Hepatocyte (in vitro differentiated cells): Measurements from ENCODE around the gene MICB.

Experiments
- EZH2 ChIP-seq: fragments of 200-600 bp; sonication (generic); IDR thresholded peaks from 2 replicates; pipeline ENCODE4 v1.6.1; 2016; ENCODE audit warnings: antibody characterized with exemption, mild to moderate bottlenecking, borderline replicate concordance
- TF ChIP-seq, protein P1 (sequence below): fragments of 200-600 bp; sonication (generic); IDR thresholded peaks from 2 replicates; pipeline ENCODE4 v1.5.1; 2016; ENCODE audit warnings: antibody characterized with exemption, mild to moderate bottlenecking; ENCODE audit not compliant: poor library complexity

- TF ChIP-seq, protein P1, sequence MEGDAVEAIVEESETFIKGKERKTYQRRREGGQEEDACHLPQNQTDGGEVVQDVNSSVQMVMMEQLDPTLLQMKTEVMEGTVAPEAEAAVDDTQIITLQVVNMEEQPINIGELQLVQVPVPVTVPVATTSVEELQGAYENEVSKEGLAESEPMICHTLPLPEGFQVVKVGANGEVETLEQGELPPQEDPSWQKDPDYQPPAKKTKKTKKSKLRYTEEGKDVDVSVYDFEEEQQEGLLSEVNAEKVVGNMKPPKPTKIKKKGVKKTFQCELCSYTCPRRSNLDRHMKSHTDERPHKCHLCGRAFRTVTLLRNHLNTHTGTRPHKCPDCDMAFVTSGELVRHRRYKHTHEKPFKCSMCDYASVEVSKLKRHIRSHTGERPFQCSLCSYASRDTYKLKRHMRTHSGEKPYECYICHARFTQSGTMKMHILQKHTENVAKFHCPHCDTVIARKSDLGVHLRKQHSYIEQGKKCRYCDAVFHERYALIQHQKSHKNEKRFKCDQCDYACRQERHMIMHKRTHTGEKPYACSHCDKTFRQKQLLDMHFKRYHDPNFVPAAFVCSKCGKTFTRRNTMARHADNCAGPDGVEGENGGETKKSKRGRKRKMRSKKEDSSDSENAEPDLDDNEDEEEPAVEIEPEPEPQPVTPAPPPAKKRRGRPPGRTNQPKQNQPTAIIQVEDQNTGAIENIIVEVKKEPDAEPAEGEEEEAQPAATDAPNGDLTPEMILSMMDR: no peak
- TF ChIP-seq EZH2: no peak
Observed at GRCh38 chr6:31546958-31547726, 49.2 kb downstream of the MICB start, which contains the start of gene NFKBIL1.
